ENCODE measurements around the gene CSNK2A3. TPM values are rescaled to one million over a fixed set of nuclear protein-coding genes. Genes with fewer than 3 reads are reported as not detected.

The CSNK2A3 gene
- total RNA-seq, 4 donors from 2014 or later = 1.0 to 3.0 (median 2.0) TPM

DNA sequence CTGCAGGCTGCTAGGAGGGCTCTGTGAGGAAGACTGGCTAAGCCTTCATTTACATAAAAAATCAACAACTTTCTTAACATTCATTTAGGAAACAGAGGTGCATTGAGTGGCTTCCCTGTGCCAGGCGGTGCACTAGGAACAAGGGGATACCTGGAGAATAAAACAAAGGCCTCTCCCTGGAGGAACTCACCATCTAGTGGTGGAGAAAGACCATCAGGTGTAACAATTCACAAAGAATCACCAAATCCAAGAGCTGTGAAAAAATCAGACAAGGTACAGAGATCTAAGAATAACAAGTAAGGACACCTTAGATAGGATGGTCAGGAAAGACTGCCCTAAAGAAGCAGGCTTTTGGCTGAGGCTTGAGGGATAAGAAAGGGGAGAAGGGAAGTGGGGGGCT lies 40.3 kb downstream of the CSNK2A3 start:
- H3K27me3 ChIP-seq = no peaks in the 10 kb centered on the region

GRCh38 chr11:11311169-11311568 lies 41.9 kb downstream of the CSNK2A3 start:
- H3K9me3 ChIP-seq = no peaks in the 10 kb centered on the region

More for the DNA sequence above, 40.3 kb downstream of the CSNK2A3 start:
- TF ChIP-seq CTCF (IDR thresholded peaks at IDR 0.05) = no peak
- no peak for TF ChIP-seq POLR2A (IDR thresholded peaks at IDR 0.05)
- H3K27ac ChIP-seq = no peak overlapping the region
- no peak overlapping the region for H3K4me3 ChIP-seq
- intact Hi-C loops (cut with DNase I; ENCODE audit: low total_unique reads) = no loop called here
- no peaks in the 10 kb centered on the region for H3K36me3 ChIP-seq
- no peaks in the 10 kb centered on the region for H3K9me3 ChIP-seq
- H3K4me1 ChIP-seq = no peaks in the 10 kb centered on the region
- DNase-seq = no peak

DNA sequence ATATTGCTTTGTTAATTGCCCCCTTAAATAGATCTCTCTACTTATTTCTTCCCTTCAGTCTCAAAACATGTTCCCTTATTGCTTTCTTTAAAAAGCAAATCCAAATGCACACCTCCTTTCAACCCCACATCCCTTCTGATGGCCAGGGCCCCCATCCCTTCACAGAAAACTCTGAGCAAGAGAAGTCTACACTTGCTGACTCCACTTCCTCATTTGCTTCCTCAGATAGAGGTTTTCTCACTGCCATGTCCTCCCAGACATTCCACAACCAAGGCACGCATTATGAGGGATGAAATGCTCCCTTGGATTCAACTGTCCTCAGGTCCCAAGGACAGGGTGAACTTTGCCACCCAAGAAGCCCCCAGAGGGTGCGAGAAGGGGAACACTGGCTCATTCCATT lies 43.1 kb downstream of the CSNK2A3 start:
- H3K27me3 ChIP-seq = no peaks in the 10 kb centered on the region
- no peaks in the 10 kb centered on the region for H3K9me3 ChIP-seq
- no peak overlapping the region for H3K27ac ChIP-seq
- no peaks in the 10 kb centered on the region for H3K4me1 ChIP-seq
- intact Hi-C loops (cut with DNase I; ENCODE audit: low total_unique reads) = no loop called here
- H3K36me3 ChIP-seq = no peaks in the 10 kb centered on the region
- TF ChIP-seq POLR2A (IDR thresholded peaks at IDR 0.05) (no peak), CTCF (IDR thresholded peaks at IDR 0.05) (no peak)
- no peak overlapping the region for H3K4me3 ChIP-seq
- no peak for DNase-seq

More at GRCh38 chr11:11311169-11311568, 41.9 kb downstream of the CSNK2A3 start:
- intact Hi-C loops (cut with DNase I; ENCODE audit: low total_unique reads) = no loop called here
- no peak for DNase-seq
- H3K27me3 ChIP-seq = no peaks in the 10 kb centered on the region
- no peaks in the 10 kb centered on the region for H3K4me1 ChIP-seq
- no peak overlapping the region for H3K4me3 ChIP-seq
- no peak for TF ChIP-seq POLR2A (IDR thresholded peaks at IDR 0.05)
- TF ChIP-seq CTCF (IDR thresholded peaks at IDR 0.05) = no peak
- no peak overlapping the region for H3K27ac ChIP-seq
- no peaks in the 10 kb centered on the region for H3K36me3 ChIP-seq

- Histone ChIP-seq H3K9me3 (no peaks in the 10 kb centered on the region), H3K4me1 (no peaks in the 10 kb centered on the region), H3K36me3 (no peaks in the 10 kb centered on the region), H3K4me3 (no peak overlapping the region), H3K27ac (no peak overlapping the region), H3K27me3 (no peaks in the 10 kb centered on the region)
- intact Hi-C loops (cut with DNase I; ENCODE audit: low total_unique reads) = no loop called here
- no peak for TF ChIP-seq CTCF (IDR thresholded peaks at IDR 0.05)
- no peak for TF ChIP-seq POLR2A (IDR thresholded peaks at IDR 0.05)
- no peak for DNase-seq
These were observed 44.8 kb downstream of the CSNK2A3 start for GRCh38 chr11:11308249-11308648.

GRCh38 chr11:11306855-11307254 lies 46.2 kb downstream of the CSNK2A3 start:
- H3K27ac ChIP-seq = no peak overlapping the region
- no peak overlapping the region for H3K4me3 ChIP-seq
- DNase-seq = no peak
- H3K27me3 ChIP-seq = no peaks in the 10 kb centered on the region
- no peaks in the 10 kb centered on the region for H3K36me3 ChIP-seq
- no peaks in the 10 kb centered on the region for H3K4me1 ChIP-seq
- no peaks in the 10 kb centered on the region for H3K9me3 ChIP-seq
- intact Hi-C loops (cut with DNase I; ENCODE audit: low total_unique reads) = no loop called here
- TF ChIP-seq CTCF (IDR thresholded peaks at IDR 0.05) (no peak), POLR2A (IDR thresholded peaks at IDR 0.05) (no peak)

All from uterus (tissue), 4 donors.